HL-60 (cell line): ENCODE results near the gene DYNC2LI1.

ENCODE experiments used
- DNase-seq, 2 experiments: peaks; one replicate each; pipeline ENCODE4 v3.0.0-alpha.2; 2010 to 2020; ENCODE audit warnings: low read depth in 1 of 2, low spot score in 1 of 2
- H3K27ac ChIP-seq: fragments of 250-450 bp; sonication (Bioruptor Pico); replicated peaks from 2 replicates; pipeline ENCODE4 v1.5.1; 2020; ENCODE audit warnings: mild to moderate bottlenecking, moderate library complexity
- H3K27me3 ChIP-seq: fragments of 250-450 bp; sonication (Bioruptor Pico); 2 replicates; pipeline ENCODE4 v1.5.1; 2021; ENCODE audit warnings: mild to moderate bottlenecking, moderate library complexity; ENCODE audit not compliant: insufficient read depth, poor library complexity, severe bottlenecking
- H3K4me3 ChIP-seq: replicated peaks from 2 replicates; pipeline ENCODE4 v1.5.1; 2011; ENCODE audit warnings: mild to moderate bottlenecking, control low read depth, low read length; ENCODE audit not compliant: insufficient read depth
- GABPA ChIP-seq: IDR thresholded peaks from 2 replicates; pipeline ENCODE4 v1.6.1; 2012; ENCODE audit warnings: low read depth
- POLR2AphosphoS5 ChIP-seq: IDR thresholded peaks from 2 replicates; pipeline ENCODE4 v1.6.1; 2012; ENCODE audit warnings: low read depth
- SPI1 ChIP-seq: IDR thresholded peaks from 2 replicates; pipeline ENCODE4 v1.6.1; 2012; ENCODE audit warnings: low read depth, mild to moderate bottlenecking, borderline replicate concordance
- TF ChIP-seq, protein P1 (sequence below): IDR thresholded peaks from 2 replicates; pipeline ENCODE4 v1.6.1; 2012; ENCODE audit warnings: low read depth; ENCODE audit not compliant: insufficient replicate concordance
- TF ChIP-seq, protein P2 (sequence below): IDR thresholded peaks from one replicate; pipeline ENCODE4 v1.5.1; 2011; ENCODE audit warnings: low read length, control low read depth, inconsistent platforms; ENCODE audit not compliant: insufficient read depth

DYNC2LI1 gene

DNA sequence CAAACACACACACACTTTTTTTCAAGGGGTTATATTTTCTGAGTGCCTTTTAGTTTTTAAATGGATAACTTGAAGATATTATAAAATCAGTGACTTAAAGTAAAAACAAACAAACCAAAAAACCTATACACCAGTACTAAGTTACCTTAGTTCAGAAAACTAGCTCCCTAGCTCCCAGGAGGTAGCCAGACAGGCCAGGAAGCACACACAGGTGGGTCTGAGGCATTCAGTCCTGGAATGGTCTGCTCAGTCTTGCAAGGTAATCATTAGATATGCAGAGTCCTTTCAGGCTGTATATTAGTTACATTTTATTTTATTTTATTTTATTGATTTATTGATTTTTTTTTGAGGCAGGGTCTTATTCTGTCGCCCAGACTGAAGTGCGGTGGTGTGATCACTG, 10.7 kb upstream of the DYNC2LI1 start:
- Histone ChIP-seq H3K27ac (no peak overlapping the region), H3K4me3 (no peak overlapping the region), H3K27me3 (peaks cover 6% of the 10 kb centered on the region)
- no peak for DNase-seq
- TF ChIP-seq GABPA (no peak), SPI1 (no peak), POLR2AphosphoS5 (no peak)
- TF ChIP-seq, protein P1, sequence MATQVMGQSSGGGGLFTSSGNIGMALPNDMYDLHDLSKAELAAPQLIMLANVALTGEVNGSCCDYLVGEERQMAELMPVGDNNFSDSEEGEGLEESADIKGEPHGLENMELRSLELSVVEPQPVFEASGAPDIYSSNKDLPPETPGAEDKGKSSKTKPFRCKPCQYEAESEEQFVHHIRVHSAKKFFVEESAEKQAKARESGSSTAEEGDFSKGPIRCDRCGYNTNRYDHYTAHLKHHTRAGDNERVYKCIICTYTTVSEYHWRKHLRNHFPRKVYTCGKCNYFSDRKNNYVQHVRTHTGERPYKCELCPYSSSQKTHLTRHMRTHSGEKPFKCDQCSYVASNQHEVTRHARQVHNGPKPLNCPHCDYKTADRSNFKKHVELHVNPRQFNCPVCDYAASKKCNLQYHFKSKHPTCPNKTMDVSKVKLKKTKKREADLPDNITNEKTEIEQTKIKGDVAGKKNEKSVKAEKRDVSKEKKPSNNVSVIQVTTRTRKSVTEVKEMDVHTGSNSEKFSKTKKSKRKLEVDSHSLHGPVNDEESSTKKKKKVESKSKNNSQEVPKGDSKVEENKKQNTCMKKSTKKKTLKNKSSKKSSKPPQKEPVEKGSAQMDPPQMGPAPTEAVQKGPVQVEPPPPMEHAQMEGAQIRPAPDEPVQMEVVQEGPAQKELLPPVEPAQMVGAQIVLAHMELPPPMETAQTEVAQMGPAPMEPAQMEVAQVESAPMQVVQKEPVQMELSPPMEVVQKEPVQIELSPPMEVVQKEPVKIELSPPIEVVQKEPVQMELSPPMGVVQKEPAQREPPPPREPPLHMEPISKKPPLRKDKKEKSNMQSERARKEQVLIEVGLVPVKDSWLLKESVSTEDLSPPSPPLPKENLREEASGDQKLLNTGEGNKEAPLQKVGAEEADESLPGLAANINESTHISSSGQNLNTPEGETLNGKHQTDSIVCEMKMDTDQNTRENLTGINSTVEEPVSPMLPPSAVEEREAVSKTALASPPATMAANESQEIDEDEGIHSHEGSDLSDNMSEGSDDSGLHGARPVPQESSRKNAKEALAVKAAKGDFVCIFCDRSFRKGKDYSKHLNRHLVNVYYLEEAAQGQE, result no peak
- TF ChIP-seq, protein P2, sequence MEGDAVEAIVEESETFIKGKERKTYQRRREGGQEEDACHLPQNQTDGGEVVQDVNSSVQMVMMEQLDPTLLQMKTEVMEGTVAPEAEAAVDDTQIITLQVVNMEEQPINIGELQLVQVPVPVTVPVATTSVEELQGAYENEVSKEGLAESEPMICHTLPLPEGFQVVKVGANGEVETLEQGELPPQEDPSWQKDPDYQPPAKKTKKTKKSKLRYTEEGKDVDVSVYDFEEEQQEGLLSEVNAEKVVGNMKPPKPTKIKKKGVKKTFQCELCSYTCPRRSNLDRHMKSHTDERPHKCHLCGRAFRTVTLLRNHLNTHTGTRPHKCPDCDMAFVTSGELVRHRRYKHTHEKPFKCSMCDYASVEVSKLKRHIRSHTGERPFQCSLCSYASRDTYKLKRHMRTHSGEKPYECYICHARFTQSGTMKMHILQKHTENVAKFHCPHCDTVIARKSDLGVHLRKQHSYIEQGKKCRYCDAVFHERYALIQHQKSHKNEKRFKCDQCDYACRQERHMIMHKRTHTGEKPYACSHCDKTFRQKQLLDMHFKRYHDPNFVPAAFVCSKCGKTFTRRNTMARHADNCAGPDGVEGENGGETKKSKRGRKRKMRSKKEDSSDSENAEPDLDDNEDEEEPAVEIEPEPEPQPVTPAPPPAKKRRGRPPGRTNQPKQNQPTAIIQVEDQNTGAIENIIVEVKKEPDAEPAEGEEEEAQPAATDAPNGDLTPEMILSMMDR, result no peak

GRCh38 chr2:43764086-43764705, 9.6 kb upstream of the DYNC2LI1 start:
- Histone ChIP-seq H3K27me3 (peaks cover 7% of the 10 kb centered on the region), H3K27ac (no peak overlapping the region), H3K4me3 (no peak overlapping the region)
- TF ChIP-seq GABPA (no peak), SPI1 (no peak), POLR2AphosphoS5 (no peak)
- TF ChIP-seq, protein P1, result no peak
- TF ChIP-seq, protein P2, result no peak
- no peak for DNase-seq

DNA sequence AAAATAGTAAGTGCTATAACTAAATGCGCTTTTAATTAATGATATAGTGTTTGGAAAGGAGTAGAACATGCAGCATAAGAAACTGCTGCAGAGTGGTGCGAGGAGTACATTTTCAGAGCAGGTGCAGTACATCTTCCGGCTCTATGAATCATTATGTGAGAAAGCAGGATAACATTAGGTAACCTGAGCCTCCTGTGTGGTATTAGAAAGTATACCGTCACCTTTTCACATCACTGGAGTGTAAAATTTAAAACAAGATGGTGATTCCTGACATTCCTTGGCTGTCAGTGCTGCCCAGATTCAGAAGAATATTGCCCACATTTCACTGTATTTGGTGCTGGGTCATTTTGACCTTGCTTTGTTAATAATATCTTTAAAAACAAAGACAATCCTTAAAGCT, 7.8 kb upstream of the DYNC2LI1 start:
- Histone ChIP-seq H3K4me3 (no peak overlapping the region), H3K27me3 (peaks cover 6% of the 10 kb centered on the region), H3K27ac (no peak overlapping the region)
- no peak for TF ChIP-seq SPI1
- no peak for TF ChIP-seq POLR2AphosphoS5
- no peak for TF ChIP-seq GABPA
- TF ChIP-seq, protein P2, result no peak
- TF ChIP-seq, protein P1, result no peak
- no peak for DNase-seq
